Measurements from ENCODE around the gene RPL13. TPM values are rescaled to one million over a fixed set of nuclear protein-coding genes. Genes with fewer than 3 reads are reported as not detected.

RPL13 gene
- total and polyA plus RNA-seq, 2 of the 8 experiments (the other 6 are each of a cell fraction or from before 2014, with no cell fraction given): 2,162 to 7,384 TPM

DNA sequence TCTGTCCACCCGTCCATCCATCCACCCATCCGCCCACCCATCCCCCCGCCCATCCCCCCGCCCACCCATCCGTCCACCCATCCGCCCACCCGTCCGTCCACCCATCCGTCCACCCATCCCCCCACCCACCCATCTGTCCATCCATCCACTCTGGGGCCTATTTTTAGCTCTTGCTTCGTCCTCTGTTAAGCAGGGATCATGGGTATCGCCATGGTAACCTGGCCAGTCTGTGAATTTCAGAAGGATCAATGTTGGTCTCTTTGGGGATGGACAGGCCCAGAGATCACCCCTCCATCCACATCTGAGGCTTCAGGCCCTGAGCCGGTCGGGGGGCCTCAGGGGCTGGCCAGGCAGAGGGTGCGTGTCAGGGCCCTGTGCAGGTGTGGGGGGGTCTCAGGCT lies 37.7 kb downstream of the RPL13 start:
- H3K4me2 ChIP-seq (ENCODE audit: insufficient read depth in 1 of 2, low read depth in 2 of 2, low read length in 2 of 2): no peak overlapping the region
- H4K8ac ChIP-seq (ENCODE audit: extremely low read depth, insufficient read depth, low read length): no peak overlapping the region
- H3K56ac ChIP-seq (replicated peaks; ENCODE audit: insufficient read length, low read depth, low read length): no peak overlapping the region
- H4K91ac ChIP-seq (replicated peaks; ENCODE audit: insufficient read length, low read length): no peak overlapping the region
- ChIA-PET POLR2A (ENCODE audit: partially characterized antibody) (interaction anchor here (1.0 to 1.4 kb wide), 3 partner anchors 15 to 37 kb away, joined by 4 to 5 read pairs (median 5); partner anchors contain the start of gene DPEP1), CTCF (ENCODE audit: partially characterized antibody) (no interaction called here)
- no peak overlapping the region for H4K5ac ChIP-seq (ENCODE audit: insufficient read length, low read depth, low read length)
- FAIRE-seq (no peak), DNase-seq (ENCODE audit: low read depth in 1 of 2, low spot score in 2 of 2) (no peak)
- H3K23me2 ChIP-seq (ENCODE audit: low read depth, low read length): peaks cover 2% of the 10 kb centered on the region
- no peak overlapping the region for H3K27ac ChIP-seq (ENCODE audit: low read depth, low read length)
- no peak overlapping the region for H3K4ac ChIP-seq (replicated peaks; ENCODE audit: insufficient read length, low read depth, low read length)
- no peak overlapping the region for H2BK20ac ChIP-seq (ENCODE audit: low read length)
- peaks cover 0 to 11% (median 9%) of the 10 kb centered on the region in 4 experiments; a peak in 5 of 7 replicates for H3K4me1 ChIP-seq (replicated peaks in 1 of 4; ENCODE audit: control insufficient read depth in 3 of 4, insufficient read depth in 4 of 4, low read length in 3 of 4)
- no peak overlapping the region for H3K14ac ChIP-seq (ENCODE audit: insufficient read length)
- H3K79me1 ChIP-seq (ENCODE audit: low read depth, low read length): no peaks in the 10 kb centered on the region
- no peak overlapping the region for H2AFZ ChIP-seq (ENCODE audit: low read length)
- H2AK5ac ChIP-seq (ENCODE audit: low read depth, low read length): no peak overlapping the region
- 97% methylated on average over 5 of the region's 14 CpGs; no CpG with 5 or more reads in 1 of the 2 experiments for WGBS, 2 experiments (ENCODE audit: extremely low coverage in 1 of 2, insufficient coverage in 1 of 2, insufficient read length in 1 of 2, insufficient replicate concordance in 2 of 2, low coverage in 1 of 2, low lambda C conversion rate in 2 of 2, missing lambda C conversion rate in 1 of 2)
- no peak overlapping the region for H3K4me3 ChIP-seq (ENCODE audit: extremely low read depth in 1 of 4, insufficient read depth in 2 of 4, low read depth in 3 of 4, low read length in 4 of 4)
- peaks cover 0 to 11% of the 10 kb centered on the region in 2 experiments for H4K20me1 ChIP-seq (replicated peaks in 1 of 2; ENCODE audit: control insufficient read depth in 1 of 2, insufficient read depth in 2 of 2, low read length in 2 of 2)
- no peak overlapping the region for H3K23ac ChIP-seq (ENCODE audit: insufficient read length)
- no peaks in the 10 kb centered on the region for H3K79me2 ChIP-seq (ENCODE audit: control insufficient read depth in 1 of 2, insufficient read depth in 2 of 2, low read length in 2 of 2)
- H2BK120ac ChIP-seq (replicated peaks; ENCODE audit: low read depth, low read length): no peak overlapping the region
- H3K9ac ChIP-seq (replicated peaks in 1 of 4; ENCODE audit: extremely low read depth in 1 of 4, low read depth in 3 of 4, low read length in 3 of 4): no peak overlapping the region
- no peak overlapping the region for H2BK5ac ChIP-seq (ENCODE audit: low read depth, low read length)
- H3K9me3 ChIP-seq (ENCODE audit: insufficient read depth in 2 of 2, low read depth in 1 of 2, low read length in 1 of 2): no peaks in the 10 kb centered on the region
- no peak overlapping the region for H2BK15ac ChIP-seq (ENCODE audit: low read length)
- no peak for TF ChIP-seq SUZ12 (IDR thresholded peaks at IDR 0.05; ENCODE audit: low read length)
- no peak for TF ChIP-seq POLR2AphosphoS5 (IDR thresholded peaks at IDR 0.05; ENCODE audit: low read depth, low read length)
- TF ChIP-seq CTBP2 (IDR thresholded peaks at IDR 0.05; ENCODE audit: borderline replicate concordance, insufficient read depth, insufficient read length, low read length): no peak
- no peak for TF ChIP-seq POLR2A (IDR thresholded peaks at IDR 0.05; ENCODE audit: control extremely low read depth in 1 of 2, low read depth in 2 of 2, low read length in 2 of 2)
- TF ChIP-seq ASH2L (IDR thresholded peaks at IDR 0.05; ENCODE audit: low read length): no peak
- TF ChIP-seq ZNF274 (IDR thresholded peaks at IDR 0.05; ENCODE audit: borderline replicate concordance, extremely low read depth, low read length): no peak
- TF ChIP-seq, protein P1, sequence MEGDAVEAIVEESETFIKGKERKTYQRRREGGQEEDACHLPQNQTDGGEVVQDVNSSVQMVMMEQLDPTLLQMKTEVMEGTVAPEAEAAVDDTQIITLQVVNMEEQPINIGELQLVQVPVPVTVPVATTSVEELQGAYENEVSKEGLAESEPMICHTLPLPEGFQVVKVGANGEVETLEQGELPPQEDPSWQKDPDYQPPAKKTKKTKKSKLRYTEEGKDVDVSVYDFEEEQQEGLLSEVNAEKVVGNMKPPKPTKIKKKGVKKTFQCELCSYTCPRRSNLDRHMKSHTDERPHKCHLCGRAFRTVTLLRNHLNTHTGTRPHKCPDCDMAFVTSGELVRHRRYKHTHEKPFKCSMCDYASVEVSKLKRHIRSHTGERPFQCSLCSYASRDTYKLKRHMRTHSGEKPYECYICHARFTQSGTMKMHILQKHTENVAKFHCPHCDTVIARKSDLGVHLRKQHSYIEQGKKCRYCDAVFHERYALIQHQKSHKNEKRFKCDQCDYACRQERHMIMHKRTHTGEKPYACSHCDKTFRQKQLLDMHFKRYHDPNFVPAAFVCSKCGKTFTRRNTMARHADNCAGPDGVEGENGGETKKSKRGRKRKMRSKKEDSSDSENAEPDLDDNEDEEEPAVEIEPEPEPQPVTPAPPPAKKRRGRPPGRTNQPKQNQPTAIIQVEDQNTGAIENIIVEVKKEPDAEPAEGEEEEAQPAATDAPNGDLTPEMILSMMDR (IDR thresholded peaks at IDR 0.05; ENCODE audit: control extremely low read depth in 1 of 3, insufficient read depth in 1 of 3, low read depth in 1 of 3, low read length in 3 of 3): no peak
- TF ChIP-seq RFX5 (IDR thresholded peaks at IDR 0.05; ENCODE audit: borderline replicate concordance, low read depth, low read length): no peak
- TF ChIP-seq FOSL1 (IDR thresholded peaks at IDR 0.05; ENCODE audit: insufficient read depth, low read depth, low read length): no peak
- TF ChIP-seq TEAD4 (IDR thresholded peaks at IDR 0.05; ENCODE audit: low read depth, low read length): no peak
- TF ChIP-seq HDAC6 (IDR thresholded peaks at IDR 0.05; ENCODE audit: low read depth, low read length): no peak
- H3K36me3 ChIP-seq (ENCODE audit: control insufficient read depth in 2 of 4, insufficient read depth in 4 of 4, low read length in 3 of 4): no peaks in the 10 kb centered on the region
- no peaks in the 10 kb centered on the region; a peak in 1 of 7 replicates for H3K27me3 ChIP-seq (replicated peaks in 1 of 4; ENCODE audit: control insufficient read depth in 3 of 4, extremely low read depth in 1 of 4, insufficient read depth in 3 of 4, low read length in 3 of 4)
- H3K18ac ChIP-seq (ENCODE audit: extremely low read depth, low read length): no peak overlapping the region
- H2BK12ac ChIP-seq (ENCODE audit: low read depth, low read length): no peak overlapping the region

Measured in H1 (cell line).